Stimulated activated CD4-positive, alpha-beta T cell treated with anti-CD3 and anti-CD28 coated beads, Interleukin-12 subunit alpha, Interleukin-12 subunit beta, amount 100 ng/mL, for 48 hours (primary cell): ENCODE results near the gene MYT1.

Experiments used
- DNase-seq, 3 donors: peaks; one replicate each; pipeline ENCODE4 v3.0.0-alpha.2; 2020; ENCODE audit warnings: low read depth in 2 of 3, low spot score in 1 of 3

MYT1 gene

DNA sequence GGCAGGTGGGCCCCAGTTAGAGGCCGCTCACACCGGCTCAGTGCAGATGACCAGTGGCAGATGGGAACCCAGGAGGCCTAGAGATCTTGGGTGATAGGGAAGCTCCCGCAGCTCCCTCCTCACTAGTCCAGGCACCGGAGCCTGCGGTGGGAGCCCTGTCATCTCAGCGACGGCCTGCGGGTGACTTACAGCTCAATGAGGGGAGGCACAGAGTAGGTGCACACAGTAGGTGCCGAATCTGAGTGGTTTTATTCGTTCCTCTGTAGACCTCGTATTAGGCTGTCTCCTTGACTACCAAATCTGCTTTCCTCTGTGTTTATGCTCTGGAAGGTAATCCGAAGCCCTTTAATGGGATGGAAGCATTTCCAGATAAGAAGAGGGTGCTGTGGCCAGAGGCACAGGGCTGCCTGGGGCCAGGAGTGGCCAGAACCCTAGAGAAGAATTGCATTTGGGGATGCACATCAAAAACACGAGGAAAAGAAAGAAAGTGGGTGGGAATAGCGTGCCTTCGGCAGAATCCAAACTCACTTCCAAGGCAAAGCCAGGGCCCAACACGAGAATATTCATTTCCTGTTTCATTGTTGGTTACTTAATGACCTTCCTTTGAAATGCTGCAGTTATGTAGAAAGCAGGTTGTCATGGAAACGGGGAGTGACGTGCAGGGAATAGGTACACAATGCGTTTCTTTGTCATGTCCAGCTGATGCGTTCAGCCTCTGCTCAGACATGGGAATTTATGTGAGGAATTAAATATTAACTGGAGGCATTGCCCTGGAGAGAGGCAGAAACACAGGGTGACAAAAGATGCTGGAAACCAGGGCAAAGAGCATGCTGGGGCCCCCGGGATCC lies 24.7 kb downstream of the MYT1 start:
- no peak for DNase-seq

GRCh38 chr20:64189530-64189966 lies 25.3 kb downstream of the MYT1 start:
- no peak for DNase-seq

DNA sequence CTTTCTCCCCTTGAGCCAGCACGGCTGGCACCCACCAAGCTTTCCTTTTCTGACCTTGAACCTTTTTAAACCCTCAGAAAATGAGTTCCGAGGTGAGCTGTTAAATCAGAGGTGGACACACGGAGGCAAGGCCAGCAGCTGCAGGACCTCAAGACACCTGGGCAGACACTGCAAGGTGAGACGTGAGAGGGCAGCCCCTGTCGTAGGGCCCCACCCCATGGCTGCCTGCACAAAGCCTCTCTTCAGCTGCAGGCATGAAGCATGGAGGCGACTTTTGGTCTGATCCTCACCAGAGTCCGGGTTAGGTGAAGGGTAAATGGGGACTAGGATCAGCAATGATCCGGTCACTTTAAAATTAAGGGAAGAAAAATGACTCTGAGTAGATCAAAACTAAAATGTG lies 25.7 kb downstream of the MYT1 start:
- DNase-seq = no peak

- no peak for DNase-seq
These were observed 26.8 kb downstream of the MYT1 start for GRCh38 chr20:64191002-64191401.

DNA sequence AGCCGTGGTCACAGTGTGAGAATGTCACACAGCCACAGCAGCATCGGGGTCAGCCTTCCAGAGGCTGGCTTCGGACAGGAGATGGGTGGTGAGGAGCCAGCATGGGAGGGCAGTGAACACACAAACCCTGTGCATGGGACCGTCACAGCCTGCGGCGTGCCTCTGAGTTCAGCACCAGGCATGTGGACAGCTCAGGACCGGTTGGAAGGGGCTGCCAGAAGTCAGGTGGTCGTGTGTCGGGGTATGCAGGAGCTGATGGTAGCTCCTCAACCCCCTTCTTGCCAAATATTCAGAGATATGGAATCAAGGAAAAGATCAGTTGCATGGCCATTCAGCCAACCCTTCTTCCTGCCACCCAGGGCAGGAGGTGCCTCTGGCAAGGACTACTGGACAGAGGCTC lies 28.2 kb downstream of the MYT1 start:
- DNase-seq = no peak

GRCh38 chr20:64193058-64193457 lies 28.8 kb downstream of the MYT1 start:
- DNase-seq = no peak

DNA sequence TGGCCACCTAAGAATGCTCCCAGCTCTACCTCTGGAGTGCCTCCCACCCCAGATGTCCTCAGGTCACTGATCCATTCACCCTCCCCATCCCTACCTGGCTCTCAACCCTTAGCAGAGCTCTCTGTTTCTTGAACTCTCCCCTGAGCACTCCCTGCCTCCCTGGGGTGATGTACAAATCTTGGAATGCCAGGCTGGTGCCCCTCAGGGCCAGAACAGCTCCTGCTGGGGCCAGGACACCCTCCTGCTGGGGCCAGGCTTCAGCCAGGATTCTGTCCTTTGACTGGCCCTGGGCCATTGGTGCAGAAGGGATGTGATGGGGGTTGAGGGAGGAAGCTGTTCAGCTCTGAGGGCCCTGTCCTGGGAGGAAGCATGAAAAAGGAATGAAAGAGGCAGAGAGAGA lies 30.0 kb downstream of the MYT1 start:
- DNase-seq = no peak

DNA sequence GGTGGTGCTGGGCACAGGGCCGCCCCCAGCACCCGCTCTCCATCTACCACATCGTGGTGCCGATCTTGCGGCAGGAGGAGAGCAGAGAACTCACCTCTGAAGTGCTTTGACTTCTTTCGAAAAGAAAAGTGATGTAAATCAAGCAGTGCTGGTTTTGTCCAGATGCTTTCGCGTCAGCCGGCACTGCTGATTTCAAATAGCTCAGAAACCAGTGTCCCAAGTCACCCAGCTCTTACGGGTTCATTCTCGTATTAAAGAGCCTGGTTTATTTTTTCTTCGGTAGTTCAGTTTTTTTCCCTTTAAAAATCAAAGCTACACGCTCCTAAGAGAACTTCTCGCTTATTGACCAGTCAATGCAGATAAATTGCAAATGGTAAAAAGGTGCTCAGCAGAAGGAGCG lies 32.1 kb downstream of the MYT1 start:
- no peak for DNase-seq

DNA sequence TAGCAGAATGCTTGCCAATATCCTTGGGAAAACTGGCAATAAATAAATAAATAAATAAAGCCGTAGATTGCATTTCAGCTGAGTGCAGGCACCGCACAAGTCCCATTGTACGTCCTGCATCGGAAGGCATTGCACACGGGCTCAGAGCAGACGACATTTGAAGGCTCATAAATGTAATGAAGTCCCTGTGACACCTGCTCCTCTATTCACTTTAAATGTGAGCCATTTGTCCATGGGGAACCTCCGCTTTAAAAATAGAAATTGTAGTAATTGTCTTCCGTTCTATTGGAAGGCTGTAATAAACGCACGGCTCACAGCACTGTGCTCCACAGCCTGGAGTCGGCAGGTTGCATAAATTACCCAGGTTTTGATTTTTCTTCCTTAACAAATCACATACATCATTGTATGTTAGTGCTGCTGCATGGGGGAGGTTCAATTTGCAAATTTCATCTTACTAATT lies 32.6 kb downstream of the MYT1 start:
- no peak for DNase-seq

- DNase-seq = no peak
These were observed 34.1 kb downstream of the MYT1 start for GRCh38 chr20:64198347-64198746.

GRCh38 chr20:64199395-64199794 lies 35.1 kb downstream of the MYT1 start:
- DNase-seq = no peak

- DNase-seq = no peak
These were observed 36.5 kb downstream of the MYT1 start for GRCh38 chr20:64200740-64201139.

GRCh38 chr20:64201653-64202052 lies 37.4 kb downstream of the MYT1 start:
- no peak for DNase-seq

DNA sequence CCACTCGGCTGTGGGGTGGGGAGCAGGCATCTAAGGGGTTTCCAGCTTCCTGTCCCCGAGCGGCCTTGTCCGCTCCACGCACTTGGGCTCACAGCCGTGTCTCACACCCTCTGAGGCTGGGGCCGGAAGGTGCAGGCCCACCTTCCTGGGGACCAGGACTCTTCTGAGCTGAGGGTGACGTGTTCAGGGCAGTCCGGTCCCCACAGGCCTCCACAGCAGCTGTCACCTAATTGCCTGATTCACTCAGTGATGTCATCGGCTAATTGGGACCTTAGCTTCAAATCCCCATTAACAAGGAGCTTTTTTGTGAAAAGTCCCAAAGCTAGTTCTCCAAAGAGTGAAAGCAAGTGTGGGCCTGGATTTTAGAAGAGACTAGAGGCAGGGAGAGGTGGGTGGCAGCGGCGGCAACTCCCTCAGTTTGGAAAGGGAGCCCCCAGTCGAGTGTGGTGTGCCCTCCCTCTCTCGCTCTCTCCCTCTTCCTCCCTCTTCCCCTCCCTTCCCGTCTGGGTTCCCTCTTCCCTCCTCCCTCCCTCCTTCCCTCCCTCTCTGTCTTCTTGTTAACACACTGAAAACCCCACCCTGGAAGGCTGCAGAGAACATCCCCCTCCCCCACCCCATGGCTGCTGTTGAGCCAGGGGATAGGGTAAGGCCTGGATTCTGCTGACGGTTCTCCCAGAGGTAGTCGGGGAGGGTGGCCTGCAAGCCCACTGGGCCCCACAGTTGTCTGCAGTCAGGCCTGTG lies 39.0 kb downstream of the MYT1 start:
- no peak for DNase-seq

DNA sequence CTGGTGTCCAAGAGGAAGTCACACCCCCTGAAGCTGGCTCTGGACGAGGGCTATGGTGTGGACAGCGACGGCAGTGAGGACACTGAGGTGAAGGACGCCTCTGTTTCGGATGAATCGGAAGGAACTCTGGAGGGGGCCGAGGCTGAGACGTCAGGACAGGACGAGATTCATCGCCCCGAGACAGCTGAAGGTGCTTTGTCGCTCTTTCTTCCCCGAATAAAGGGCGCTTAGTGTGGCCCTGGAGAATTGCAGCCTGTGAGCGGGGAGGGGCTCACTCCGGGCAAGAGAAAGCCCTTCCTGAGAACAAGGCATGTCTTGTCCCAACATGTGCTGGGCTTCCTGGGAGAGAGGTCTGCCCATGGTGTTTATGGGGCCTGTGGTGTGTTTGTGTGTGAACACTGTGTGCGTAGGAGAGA lies 41.4 kb downstream of the MYT1 start:
- DNase-seq = no peak

DNA sequence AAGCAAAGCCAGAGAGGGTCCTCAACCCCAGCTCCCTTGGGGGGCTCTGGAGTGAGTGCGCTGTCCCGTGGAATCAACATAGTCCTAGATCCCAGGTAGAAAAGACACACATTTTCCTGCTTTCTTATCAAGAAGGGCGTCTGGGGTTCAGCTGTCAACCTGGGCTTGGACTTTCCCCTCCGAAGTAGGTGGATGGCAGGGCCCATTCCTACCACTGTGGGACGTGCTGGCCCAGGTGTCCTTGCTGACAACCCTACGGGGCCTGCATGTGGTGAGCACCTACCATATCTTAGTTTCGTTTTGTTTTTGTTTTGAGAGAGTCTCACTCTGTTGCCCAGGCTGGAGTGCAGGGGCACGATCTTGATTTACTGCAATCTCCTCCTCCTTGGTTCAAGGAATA lies 42.4 kb downstream of the MYT1 start:
- no peak for DNase-seq

DNA sequence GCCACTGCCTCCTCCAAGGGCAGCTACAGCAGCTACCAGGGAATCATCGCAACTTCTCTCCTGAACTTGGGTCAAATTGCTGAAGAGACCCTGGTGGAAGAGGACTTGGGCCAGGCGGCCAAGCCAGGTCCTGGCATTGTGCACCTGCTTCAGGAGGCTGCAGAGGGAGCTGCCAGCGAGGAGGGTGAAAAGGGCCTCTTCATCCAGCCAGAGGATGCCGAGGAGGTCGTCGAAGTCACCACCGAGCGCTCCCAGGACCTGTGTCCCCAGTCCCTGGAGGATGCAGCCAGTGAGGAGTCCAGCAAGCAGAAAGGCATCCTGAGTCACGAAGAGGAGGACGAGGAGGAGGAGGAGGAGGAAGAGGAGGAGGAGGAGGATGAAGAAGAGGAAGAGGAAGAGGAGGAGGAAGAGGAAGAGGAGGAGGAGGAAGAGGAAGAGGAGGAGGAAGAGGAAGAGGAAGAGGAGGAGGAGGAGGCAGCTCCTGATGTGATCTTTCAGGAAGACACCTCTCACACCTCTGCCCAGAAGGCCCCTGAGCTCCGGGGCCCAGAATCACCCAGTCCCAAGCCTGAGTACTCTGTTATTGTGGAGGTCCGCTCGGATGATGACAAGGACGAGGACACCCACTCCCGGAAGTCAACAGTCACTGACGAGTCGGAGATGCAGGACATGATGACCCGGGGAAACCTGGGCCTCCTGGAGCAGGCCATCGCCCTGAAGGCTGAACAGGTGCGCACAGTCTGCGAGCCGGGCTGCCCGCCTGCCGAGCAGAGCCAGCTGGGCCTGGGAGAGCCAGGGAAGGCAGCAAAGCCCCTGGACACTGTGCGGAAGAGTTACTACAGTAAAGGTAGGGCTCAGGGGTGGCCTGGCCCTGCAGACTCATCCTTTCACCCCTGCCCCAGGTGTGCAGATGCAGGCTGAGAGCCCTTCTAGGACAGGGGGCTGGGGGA lies 43.7 kb downstream of the MYT1 start:
- no peak for DNase-seq

- no peak for DNase-seq
These were observed 44.9 kb downstream of the MYT1 start for GRCh38 chr20:64209148-64209547.

GRCh38 chr20:64210656-64211369 lies 46.6 kb downstream of the MYT1 start:
- no peak for DNase-seq

DNA sequence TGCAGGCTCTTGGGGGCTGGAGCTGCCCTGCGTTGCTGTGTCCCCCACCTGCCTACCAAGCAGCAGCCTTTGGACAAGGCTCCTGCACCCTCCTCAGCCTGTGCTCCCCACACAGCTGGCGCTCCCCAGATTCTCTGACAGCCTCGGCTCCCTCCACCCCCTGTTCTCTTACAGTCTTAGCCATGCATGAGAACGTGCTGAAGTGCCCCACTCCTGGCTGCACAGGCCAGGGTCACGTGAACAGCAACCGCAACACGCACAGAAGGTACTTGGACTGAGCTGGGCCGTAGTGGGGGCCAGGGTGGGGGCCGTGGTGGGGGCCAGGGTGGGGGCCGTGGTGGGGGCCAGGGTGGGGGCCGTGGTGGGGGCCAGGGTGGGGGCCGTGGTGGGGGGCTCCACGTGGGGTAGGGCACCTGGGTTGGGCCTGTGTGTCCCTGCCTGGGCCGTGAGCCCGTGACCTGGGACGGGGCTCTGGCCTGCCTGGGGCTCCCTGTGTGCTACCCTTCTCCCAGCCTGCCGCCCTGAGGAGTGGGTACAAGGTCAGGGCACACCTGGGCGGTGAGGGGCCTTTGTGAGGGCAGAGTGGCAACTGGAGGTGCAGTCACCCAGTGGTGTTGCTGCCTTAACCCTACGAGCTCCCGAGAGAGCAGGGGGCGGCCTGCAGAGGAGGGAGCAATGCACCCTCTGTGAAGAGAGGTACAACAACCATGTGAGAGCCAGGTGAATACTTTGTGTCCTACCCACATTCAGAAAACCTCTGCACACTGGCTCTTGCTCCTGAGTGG lies 47.8 kb downstream of the MYT1 start:
- DNase-seq = no peak
